ENCODE data around the gene SLC51B. TPM values are rescaled to one million over a fixed set of nuclear protein-coding genes. Genes with fewer than 3 reads are reported as not detected.

SLC51B gene
- total RNA-seq, 1 donor from 2014 or later = not detected

- no peak overlapping the region for H3K4me3 ChIP-seq
- TF ChIP-seq CTCF (IDR thresholded peaks at IDR 0.05; ENCODE audit: borderline replicate concordance) = no peak
These were observed 55.3 kb downstream of the SLC51B start for GRCh38 chr15:65100442-65100841.

GRCh38 chr15:65101411-65101890 lies 56.3 kb downstream of the SLC51B start:
- Histone ChIP-seq H3K36me3 (peaks cover 56% of the 10 kb centered on the region), H3K27ac (replicated peaks) (no peak overlapping the region), H3K9me3 (replicated peaks) (no peaks in the 10 kb centered on the region), H3K4me1 (peaks cover 5% of the 10 kb centered on the region), H3K4me3 (no peak overlapping the region), H3K27me3 (ENCODE audit: low read depth) (no peaks in the 10 kb centered on the region)
- peak; percentile 82 for TF ChIP-seq CTCF (IDR thresholded peaks at IDR 0.05; ENCODE audit: borderline replicate concordance)
- peak; percentile 58 for DNase-seq
- intact Hi-C loops (cut with micrococcal nuclease) = loop anchor here (10.0 kb wide), 1 partner anchor 47 kb away; no protein-coding TSS in a partner anchor

More at GRCh38 chr15:65100442-65100841, 55.3 kb downstream of the SLC51B start:
- intact Hi-C loops (cut with micrococcal nuclease) = loop anchor here (10.0 kb wide), 1 partner anchor 46 kb away; no protein-coding TSS in a partner anchor
- H3K27ac ChIP-seq (replicated peaks) = no peak overlapping the region
- peaks cover 5% of the 10 kb centered on the region for H3K4me1 ChIP-seq
- peaks cover 47% of the 10 kb centered on the region for H3K36me3 ChIP-seq
- no peaks in the 10 kb centered on the region for H3K9me3 ChIP-seq (replicated peaks)
- H3K27me3 ChIP-seq (ENCODE audit: low read depth) = no peaks in the 10 kb centered on the region
- no peak for DNase-seq

- no peak overlapping the region for H3K27ac ChIP-seq (replicated peaks)
- H3K36me3 ChIP-seq = peaks cover 62% of the 10 kb centered on the region
- intact Hi-C loops (cut with micrococcal nuclease) = loop anchor here (10.0 kb wide), 1 partner anchor 47 kb away; no protein-coding TSS in a partner anchor
- peak; percentile 5 for TF ChIP-seq CTCF (IDR thresholded peaks at IDR 0.05; ENCODE audit: borderline replicate concordance)
- peaks cover 5% of the 10 kb centered on the region for H3K4me1 ChIP-seq
- no peak for DNase-seq
- H3K27me3 ChIP-seq (ENCODE audit: low read depth) = no peaks in the 10 kb centered on the region
- H3K9me3 ChIP-seq (replicated peaks) = no peaks in the 10 kb centered on the region
- no peak overlapping the region for H3K4me3 ChIP-seq
These were observed 56.9 kb downstream of the SLC51B start for GRCh38 chr15:65101891-65102708.

- no peak for DNase-seq
- peaks cover 5% of the 10 kb centered on the region for H3K4me1 ChIP-seq
- no peak for TF ChIP-seq CTCF (IDR thresholded peaks at IDR 0.05; ENCODE audit: borderline replicate concordance)
- H3K27ac ChIP-seq (replicated peaks) = no peak overlapping the region
- H3K4me3 ChIP-seq = no peak overlapping the region
- H3K27me3 ChIP-seq (ENCODE audit: low read depth) = no peaks in the 10 kb centered on the region
- intact Hi-C loops (cut with micrococcal nuclease) = loop anchor here (10.0 kb wide), 1 partner anchor 48 kb away; no protein-coding TSS in a partner anchor
- no peaks in the 10 kb centered on the region for H3K9me3 ChIP-seq (replicated peaks)
- peaks cover 64% of the 10 kb centered on the region for H3K36me3 ChIP-seq
These were observed 57.7 kb downstream of the SLC51B start for GRCh38 chr15:65102912-65103311.

Other genes starting within 250 kb of the SLC51B start
- 0.41 TPM for gene PIF1, start 219.7 kb upstream of the SLC51B start, total RNA-seq
- gene PLEKHO2, start 203.5 kb upstream of the SLC51B start, total RNA-seq = 8.0 TPM
- 1.8 TPM for gene ANKDD1A, start 133.5 kb upstream of the SLC51B start, total RNA-seq
- gene SPG21, start 55.5 kb upstream of the SLC51B start, total RNA-seq = 47.2 TPM
- 18.6 TPM for gene MTFMT, start 15.7 kb upstream of the SLC51B start, total RNA-seq
- gene RASL12, start 22.6 kb downstream of the SLC51B start, total RNA-seq = 12.9 TPM
- gene KBTBD13, start 31.4 kb downstream of the SLC51B start, total RNA-seq = 5.2 TPM
- 1.8 TPM for gene UBAP1L, start 69.8 kb downstream of the SLC51B start, total RNA-seq
- gene PDCD7, start 88.4 kb downstream of the SLC51B start, total RNA-seq = 14.5 TPM
- 52.5 TPM for gene CLPX, start 140.0 kb downstream of the SLC51B start, total RNA-seq
- gene CILP, start 166.1 kb downstream of the SLC51B start, total RNA-seq = 7.3 TPM
- gene PARP16, start 241.5 kb downstream of the SLC51B start, total RNA-seq = 4.6 TPM